Measurements from ENCODE around the gene PRKD2.

The PRKD2 gene

GRCh38 chr19:46685189-46685588 is 31.7 kb downstream of the PRKD2 start:
- Histone ChIP-seq H3K36me3 (replicated peaks) (peaks cover 60% of the 10 kb centered on the region), H3K27me3 (replicated peaks) (no peaks in the 10 kb centered on the region), H3K4me3 (ENCODE audit: low read depth, low read length) (no peak overlapping the region), H3K27ac (no peak overlapping the region)
- TF ChIP-seq CTCF (IDR thresholded peaks at IDR 0.05; ENCODE audit: low read depth, low read length, missing control alignments) = no peak
- in situ Hi-C loops (cut with HindIII; ENCODE audit: low pct_ligation_motif_present, low sequenced_read_pairs) = no loop called here
- no peak for DNase-seq

GRCh38 chr19:46678110-46678732 is 38.7 kb downstream of the PRKD2 start:
- no peak overlapping the region for H3K4me3 ChIP-seq (ENCODE audit: low read depth, low read length)
- H3K36me3 ChIP-seq (replicated peaks) = peaks cover 53% of the 10 kb centered on the region
- no peak for TF ChIP-seq CTCF (IDR thresholded peaks at IDR 0.05; ENCODE audit: low read depth, low read length, missing control alignments)
- no peak overlapping the region for H3K27ac ChIP-seq
- in situ Hi-C loops (cut with HindIII; ENCODE audit: low pct_ligation_motif_present, low sequenced_read_pairs) = no loop called here
- no peaks in the 10 kb centered on the region for H3K27me3 ChIP-seq (replicated peaks)
- no peak for DNase-seq

- Histone ChIP-seq H3K27ac (no peak overlapping the region), H3K4me3 (ENCODE audit: low read depth, low read length) (no peak overlapping the region), H3K27me3 (replicated peaks) (no peaks in the 10 kb centered on the region), H3K36me3 (replicated peaks) (peaks cover 48% of the 10 kb centered on the region)
- in situ Hi-C loops (cut with HindIII; ENCODE audit: low pct_ligation_motif_present, low sequenced_read_pairs) = no loop called here
- TF ChIP-seq CTCF (IDR thresholded peaks at IDR 0.05; ENCODE audit: low read depth, low read length, missing control alignments) = no peak
- no peak for DNase-seq
Observed at GRCh38 chr19:46674416-46675178, 42.3 kb downstream of the PRKD2 start.

- Histone ChIP-seq H3K27me3 (replicated peaks) (no peaks in the 10 kb centered on the region), H3K4me3 (ENCODE audit: low read depth, low read length) (no peak overlapping the region), H3K36me3 (replicated peaks) (peaks cover 25% of the 10 kb centered on the region), H3K27ac (no peak overlapping the region)
- TF ChIP-seq CTCF (IDR thresholded peaks at IDR 0.05; ENCODE audit: low read depth, low read length, missing control alignments) = no peak
- in situ Hi-C loops (cut with HindIII; ENCODE audit: low pct_ligation_motif_present, low sequenced_read_pairs) = no loop called here
- DNase-seq = no peak
Observed at GRCh38 chr19:46670813-46671212, 46.1 kb downstream of the PRKD2 start.

DNA sequence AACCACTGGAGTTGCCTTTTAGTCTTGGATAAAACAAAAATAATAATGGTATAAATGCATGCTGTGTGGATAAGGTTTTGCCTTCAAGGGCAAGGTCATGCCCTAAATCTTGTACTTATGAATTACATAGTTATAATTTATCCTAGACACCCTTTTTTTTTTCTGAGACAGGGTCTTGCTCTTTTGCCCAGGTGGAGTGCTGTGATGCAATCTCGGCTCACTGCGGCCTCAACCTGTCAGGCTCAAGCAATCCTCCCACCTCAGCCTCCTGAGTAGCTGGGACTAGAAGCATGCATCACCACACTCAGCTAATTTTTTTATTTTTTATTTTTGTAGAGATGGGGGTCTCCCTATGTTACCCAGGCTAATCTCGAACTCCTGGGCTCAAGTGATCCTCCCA is 48.3 kb downstream of the PRKD2 start:
- in situ Hi-C loops (cut with HindIII; ENCODE audit: low pct_ligation_motif_present, low sequenced_read_pairs) = no loop called here

More for the DNA sequence above, 48.3 kb downstream of the PRKD2 start:
- Histone ChIP-seq H3K27ac (no peak overlapping the region), H3K4me3 (ENCODE audit: low read depth, low read length) (no peak overlapping the region), H3K36me3 (replicated peaks) (peaks cover 11% of the 10 kb centered on the region), H3K27me3 (replicated peaks) (no peaks in the 10 kb centered on the region)
- no peak for DNase-seq
- TF ChIP-seq CTCF (IDR thresholded peaks at IDR 0.05; ENCODE audit: low read depth, low read length, missing control alignments) = no peak
